T follicular helper cell (primary cell): ENCODE data around the gene LINGO4.

ENCODE experiments used
- DNase-seq: peaks from one replicate; pipeline ENCODE4 v3.0.0-alpha.2; 2020; ENCODE audit warnings: low read depth

LINGO4 gene

DNA sequence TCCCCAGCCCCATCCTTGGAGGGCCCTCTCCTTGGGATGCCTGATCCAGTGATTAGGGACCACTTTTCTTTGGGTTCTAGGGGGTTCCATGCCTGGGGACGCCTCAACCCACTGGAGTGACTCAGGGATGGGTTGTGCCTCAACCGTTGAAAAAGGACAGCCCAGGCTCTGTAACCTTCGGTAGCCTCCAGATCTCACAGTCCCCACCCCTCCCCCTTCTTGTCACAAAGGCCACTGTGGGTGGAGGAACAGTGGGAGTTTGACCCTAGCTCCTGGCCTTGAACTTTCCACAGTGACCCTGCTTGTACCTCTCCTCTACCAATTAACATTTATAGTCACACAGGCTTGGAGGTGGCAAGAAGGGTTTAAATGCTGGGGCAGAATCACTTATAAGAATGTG, 29.0 kb upstream of the LINGO4 start:
- DNase-seq, result no peak

DNA sequence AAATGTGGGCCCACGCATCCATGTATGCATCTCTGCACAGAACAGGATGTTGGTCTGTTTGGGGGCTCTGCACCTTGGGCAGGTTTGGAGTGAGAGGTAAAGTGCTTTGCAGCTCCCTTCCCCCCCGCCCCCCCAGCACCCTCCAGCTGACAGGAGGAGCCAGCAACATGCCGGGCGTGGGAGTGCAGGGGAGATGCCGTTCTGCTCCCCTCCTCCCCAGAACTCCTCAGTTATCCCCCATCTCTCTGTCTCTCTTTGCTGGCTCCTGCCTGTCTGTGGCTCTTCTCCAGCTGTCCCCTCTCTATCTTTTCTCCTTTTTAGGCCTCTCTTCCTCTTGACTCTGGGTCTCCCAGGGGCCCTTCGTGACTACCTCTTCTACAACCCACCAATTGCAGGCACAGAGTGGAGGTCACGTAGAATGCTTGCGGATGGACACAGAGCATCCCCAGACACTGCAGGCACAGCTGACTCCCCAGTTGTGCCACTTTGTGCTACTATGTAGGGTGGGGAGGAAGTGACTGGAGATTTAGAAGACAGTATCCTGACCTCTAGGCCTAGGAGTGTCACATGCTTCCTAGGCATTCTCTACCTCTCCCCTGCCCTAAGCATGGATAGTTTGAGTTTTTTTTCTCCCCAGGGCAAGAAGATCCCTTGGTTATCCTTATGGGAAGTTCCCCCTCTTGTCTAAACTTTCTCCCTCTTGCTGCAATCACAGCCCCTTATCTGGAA, 28.1 kb upstream of the LINGO4 start:
- DNase-seq, result no peak

DNA sequence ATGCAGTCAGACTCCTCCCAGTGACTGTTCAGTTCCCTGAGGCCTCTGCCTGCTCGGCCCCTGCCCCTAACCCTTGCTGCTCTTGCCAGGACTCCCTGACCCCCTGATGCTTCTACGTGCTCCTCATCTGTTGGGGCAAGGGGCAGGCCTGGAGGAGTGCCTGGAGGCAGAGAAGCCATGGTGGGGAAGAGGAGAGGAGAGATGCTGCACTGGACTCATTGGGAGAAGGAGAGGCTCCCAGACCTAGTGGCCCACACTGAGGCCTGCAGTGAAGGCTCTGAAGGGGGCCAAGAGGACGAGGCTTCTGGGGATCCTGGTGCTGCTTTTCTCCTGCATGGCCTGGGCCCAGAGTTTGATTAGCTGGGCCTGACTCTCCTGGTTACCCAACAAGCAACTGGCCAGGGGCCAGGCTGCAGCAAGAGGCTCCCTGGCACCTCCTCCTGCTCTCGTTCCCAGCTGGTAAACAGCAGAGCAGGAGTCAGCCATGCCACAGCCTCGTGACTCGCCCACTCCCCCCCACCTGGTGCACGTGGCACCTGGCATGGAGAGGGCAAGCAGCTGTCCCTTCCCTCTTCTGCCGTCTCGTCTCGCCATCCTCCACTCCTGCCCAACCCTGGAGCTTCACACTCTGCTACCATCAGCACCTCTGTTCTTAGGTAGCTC, 27.2 kb upstream of the LINGO4 start:
- DNase-seq, result no peak

DNA sequence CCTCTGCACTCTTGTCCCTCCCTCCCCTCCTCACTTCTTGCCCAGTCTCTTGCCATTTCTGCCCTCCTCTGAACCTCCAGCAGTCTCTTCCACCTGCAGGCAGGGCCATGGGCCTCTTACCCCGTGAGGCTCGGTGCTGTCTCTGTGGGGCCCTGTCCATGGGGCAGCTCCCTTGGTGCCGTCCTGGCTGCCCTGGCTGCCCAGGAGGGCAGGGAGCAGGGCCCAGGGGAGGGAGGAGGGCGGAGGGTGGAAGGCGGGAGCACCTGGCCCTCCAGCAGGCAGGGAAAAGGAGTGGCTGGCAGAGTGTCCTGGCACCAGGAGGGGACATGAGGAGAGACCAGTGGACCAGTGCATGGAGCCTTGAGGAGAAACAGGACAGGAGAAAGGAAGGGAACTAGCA, 26.4 kb upstream of the LINGO4 start, which contains the start of gene RORC:
RORC (minus strand) TSS at position 198 of the 400 bp plus-strand sequence; CDS start at position 160, 38 bp downstream.
- no peak for DNase-seq

DNA sequence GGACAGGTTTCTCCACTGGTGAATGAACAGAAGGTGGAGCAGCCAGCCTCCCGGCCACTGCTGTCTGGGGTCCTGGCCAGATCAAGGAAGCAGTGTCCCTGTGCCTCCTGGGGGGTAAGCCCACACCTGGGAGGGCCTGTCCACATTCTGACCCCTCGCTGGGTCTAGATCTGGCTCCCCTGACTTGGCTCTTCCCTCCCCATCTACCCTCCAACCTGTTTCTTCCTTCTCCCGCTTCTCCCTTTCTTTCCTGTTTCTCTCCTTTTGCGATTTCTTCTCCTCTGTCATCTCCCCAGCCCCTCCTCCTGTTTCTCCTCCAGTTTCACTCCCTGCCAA, 26.0 kb upstream of the LINGO4 start:
- no peak for DNase-seq

DNA sequence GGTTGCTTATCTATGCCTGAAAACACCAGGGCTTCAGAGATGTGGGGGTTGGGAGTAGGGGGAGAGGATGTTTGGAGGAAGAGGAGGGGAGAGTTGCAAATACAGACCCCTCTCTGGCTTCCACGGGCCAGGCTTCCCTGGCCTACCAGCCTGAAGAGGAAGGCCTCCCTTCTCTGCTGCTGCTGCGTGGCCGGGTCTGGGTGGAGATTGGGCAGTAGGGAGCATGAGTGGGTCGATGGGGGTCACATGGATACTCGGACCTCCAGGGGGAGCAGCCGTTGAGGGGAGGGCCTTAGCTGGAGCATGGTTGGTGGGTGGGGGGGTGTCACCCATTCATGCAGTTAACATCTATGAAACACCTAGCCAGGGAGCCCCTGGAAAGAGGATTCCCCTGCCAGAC, 24.8 kb upstream of the LINGO4 start:
- no peak for DNase-seq

DNA sequence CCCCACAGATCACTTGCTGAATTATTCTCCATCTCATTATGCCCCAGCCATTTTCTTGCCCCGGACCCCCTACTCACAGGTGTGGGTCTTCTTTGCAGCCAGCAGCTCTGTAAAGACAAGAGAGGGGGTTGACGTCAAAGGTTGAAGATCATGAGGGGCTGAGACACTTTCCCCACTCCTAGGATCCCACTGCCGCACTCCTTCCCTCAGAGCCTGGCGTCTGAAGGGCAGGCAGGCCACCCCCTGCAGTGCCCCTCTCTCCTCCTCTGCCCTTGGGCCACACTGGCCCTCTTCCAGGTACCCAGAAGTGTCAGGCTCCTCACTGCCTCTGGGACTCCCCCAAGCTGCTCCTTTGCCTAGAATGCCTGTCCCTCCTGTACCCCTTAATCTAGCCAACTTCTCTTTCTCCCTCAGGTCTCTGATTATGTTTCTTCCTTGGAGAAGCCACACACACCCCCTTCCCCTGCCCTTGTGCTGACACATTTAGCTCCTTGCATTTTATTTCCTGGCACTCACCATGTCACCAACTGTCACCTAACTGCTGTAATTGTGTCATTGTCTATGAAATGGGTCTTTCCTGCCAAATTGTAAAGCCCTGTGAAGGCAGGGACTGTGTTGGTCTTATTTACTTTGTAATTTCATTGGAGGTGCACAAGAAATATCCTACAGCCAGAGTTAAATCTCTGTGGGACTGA, 24.3 kb upstream of the LINGO4 start:
- DNase-seq, result no peak

DNA sequence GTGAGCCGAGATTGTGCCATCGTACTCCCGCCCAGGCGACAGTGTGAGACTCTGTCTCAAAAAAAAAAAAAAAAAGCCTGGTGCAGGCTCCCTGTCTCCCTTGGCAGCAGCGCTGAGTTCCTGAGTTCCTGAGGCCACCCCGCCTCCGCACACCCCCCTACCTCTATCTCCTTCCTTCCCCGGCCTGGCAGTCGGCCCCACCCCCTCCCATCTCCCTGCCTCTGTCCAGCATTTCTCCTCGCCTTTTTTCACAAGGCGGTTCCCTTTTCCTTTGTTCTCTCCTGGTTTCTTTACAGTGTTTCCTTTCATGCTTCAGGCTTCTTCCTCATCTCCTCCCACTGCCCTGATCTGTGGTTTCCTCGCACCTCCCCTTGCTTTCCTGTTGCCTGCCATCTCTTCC, 23.7 kb upstream of the LINGO4 start:
- no peak for DNase-seq

DNA sequence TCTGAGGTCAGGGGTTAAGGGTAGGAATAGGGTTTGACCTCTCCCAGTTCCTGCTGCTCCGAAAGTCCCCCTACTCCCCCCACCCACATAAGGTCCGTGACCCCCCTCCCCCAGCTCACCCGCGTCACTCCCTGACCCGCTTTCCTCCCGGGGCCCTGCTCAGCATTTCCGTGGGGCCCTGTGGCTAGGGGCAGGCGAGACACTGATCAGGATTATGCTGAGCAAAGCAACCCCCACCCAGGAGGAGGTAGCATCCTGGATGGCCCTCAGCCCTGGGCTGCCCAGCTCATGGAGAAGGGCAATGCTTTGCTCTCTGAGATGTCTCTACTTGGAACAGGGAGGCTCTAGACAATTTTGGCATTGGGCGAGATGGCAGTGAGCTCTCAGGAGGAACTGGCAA, 22.6 kb upstream of the LINGO4 start:
- no peak for DNase-seq

DNA sequence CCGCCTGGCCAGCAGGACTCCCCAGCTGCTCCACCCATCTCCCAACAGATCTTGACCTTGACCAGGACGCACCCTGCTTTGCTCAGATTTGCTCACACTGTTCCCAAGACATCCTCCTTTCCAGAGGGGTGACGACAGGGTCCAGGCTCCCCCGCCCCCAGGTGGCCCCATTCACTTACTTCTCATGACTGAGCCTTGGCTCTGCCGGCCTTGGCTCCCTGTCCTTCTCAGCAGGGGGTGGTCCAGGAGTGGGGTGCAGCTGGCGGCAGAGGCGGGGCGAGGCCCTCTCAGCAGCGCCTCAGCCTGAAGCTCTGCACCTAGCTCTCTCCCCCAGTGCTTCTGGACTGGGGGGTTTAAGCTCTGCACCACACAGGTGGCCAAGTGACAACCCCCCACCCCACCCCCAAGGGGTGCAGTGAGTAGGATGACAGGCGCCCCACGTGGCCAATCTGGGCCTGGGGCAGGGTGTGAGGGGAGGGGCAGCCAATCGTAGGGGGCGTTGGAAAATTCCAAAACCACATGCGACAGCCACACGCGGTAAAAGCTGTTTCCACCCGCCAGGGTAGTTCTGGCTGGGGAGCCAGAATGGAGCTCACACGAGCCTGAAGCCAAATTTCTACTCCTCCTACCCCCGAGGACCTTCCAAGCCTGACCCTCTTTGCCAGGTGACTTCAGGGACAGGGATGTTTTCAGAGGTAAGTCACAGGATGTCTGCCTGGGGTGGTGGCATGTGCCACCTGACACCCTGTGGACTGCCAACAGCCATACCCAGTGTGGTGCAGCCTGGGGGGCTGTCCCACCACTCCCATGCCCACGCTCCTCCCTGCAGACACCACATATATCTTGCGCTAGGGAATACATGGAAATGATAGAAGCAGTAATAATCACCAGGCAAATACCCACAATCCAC, 20.8 kb upstream of the LINGO4 start:
- DNase-seq, result no peak

DNA sequence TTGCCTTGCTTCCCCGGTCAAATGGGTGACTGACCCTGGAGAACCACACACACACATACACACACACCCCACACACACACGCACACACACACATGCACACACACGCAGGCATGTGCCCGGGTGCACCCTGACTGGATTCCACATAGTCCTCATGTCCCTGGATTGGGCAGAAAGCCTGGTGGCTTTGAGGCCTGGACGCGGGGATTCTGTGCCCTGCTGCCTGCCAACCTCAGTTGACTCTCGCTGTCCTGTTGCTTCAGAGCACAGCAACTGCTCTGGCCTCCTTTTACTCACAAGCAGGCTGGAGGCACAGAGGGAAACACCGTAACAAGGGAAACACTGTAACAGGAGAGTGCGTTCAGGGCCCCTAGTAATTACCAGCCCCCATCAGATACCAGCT, 20.0 kb upstream of the LINGO4 start:
- DNase-seq, result no peak

DNA sequence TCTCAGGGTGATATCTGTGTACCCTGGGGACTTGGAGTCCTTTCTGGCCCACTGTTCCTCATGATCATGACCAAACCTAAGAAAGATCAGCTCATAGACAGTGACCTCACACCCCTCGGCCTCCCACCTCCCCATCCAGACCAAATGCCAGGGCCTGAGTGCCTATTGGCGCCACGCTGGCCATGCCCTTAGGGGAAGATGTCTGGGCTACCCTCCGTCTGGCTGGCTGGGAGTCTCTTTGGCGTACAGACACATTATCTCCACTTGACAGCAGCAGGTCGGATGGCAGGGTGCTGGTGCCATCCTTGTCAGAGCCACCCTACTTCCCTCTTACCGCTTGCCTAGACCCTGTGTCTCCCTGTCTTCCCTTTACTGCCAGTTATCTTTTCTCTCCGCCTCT, 18.0 kb upstream of the LINGO4 start:
- DNase-seq, result no peak

DNA sequence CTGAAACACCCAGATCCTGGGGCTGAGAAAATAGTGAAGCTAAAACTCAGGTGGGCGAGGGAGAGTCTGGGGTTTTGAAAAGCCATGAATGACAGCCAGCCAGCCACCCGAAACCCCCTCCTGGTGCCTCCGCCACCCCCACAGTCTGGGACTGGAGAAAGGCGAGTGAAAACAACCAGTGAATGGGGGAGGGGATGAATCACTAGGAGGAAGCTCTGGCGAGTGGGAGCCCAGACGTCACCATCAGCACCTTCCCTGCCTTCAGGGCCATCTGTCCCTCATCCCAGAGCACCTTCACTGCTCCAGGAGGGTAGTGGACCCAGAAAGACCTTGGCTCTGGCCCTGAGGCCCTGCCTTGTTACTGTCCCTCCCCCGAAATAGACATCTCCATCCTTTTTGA, 17.2 kb upstream of the LINGO4 start:
- no peak for DNase-seq

DNA sequence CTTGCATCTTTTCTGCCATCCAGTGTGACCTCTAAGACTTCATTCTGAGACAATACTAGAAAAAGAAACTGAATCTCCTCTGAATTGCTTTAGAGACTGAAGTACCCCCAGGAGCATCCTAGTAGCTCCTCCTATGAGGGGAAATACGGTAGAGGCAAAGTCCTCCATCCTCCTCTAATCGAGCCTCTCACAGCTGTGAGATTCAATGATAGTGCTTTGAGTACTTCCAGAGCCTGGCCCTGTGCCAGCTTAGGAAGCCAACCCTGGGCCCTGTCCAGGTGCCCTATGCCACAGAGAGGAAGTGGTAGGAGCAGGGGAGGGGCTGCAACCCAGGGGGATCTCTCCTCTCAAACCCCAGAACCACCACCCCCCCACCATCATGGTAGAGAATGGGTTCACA, 15.7 kb upstream of the LINGO4 start:
- DNase-seq, result no peak

DNA sequence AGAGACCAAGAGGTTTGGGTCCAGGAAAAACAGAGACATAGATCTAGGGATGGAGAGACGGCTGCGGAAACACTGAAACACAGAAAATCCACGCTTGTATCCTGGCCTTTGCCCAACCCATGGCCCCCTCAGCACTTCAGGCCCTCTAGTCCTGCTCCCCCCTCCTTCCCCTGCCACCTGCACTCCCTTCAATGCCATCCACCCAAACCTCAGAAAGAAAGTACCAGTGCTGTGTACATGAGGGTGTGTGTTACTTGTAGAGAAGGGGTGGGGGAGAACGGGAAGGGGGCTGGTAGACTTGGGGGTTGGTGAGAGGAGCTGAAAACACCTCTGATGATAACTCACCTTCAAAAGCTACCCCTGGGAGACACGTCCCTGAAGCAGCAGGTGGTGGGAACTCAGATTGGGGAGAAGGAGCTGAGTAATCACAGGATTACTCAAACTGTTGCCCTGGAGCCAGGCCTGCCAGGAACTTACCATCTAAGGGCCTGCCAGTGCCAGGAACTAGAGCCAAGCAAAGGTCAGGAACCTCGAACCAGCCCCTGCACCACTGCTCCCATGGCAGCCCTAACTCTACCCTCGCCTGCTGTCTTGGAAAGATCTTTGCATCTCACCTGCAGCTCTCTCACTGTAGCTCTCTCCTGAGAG, 14.9 kb upstream of the LINGO4 start:
- no peak for DNase-seq

DNA sequence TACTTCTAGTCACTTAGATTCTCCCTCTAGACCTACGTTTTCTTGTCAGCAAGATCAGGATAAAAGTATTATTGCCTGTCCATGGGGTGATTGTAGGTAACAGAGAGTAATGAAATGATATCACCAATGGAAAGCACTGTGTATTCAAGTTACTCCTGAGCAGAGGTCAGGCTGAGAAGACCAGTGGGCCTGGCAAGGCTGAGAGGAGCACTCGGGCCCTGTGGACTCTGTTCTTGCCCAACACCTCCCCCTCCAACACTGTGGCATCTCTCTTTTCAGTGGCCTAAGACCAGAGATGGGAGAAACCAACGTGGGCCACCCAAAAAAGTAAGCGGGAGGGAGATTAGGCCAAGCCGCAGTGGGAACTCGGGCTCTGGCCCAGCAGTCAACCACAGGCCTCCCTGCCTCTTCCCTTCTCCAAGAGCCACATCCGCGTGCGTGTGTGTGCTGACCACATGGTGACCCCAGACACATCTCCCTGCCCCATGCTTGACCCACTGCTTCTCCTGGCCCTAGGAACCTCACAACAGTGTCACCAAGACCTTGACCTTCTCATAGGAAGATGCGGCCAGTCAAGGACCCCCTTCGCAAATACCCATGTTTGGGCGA, 14.1 kb upstream of the LINGO4 start:
- DNase-seq, result no peak

DNA sequence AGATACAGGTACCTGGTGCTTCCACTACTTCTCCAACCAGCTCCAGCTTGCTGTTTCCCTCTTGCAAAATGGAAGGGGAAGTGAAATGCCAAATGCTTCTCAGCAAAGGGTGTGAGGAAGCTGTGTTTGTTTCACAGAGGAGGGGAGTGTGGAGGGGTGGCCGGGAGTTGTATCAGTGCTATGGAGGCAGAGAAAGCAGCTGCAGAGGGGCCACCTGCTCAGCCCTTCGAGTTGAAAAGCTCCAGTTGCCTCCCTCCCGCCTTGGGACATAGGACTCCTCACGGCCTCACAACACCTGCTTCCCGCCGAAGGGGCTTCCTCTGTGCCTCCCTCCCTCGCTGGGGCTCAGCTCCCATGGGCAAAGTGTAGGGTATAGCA, 12.1 kb upstream of the LINGO4 start:
- DNase-seq, result no peak

DNA sequence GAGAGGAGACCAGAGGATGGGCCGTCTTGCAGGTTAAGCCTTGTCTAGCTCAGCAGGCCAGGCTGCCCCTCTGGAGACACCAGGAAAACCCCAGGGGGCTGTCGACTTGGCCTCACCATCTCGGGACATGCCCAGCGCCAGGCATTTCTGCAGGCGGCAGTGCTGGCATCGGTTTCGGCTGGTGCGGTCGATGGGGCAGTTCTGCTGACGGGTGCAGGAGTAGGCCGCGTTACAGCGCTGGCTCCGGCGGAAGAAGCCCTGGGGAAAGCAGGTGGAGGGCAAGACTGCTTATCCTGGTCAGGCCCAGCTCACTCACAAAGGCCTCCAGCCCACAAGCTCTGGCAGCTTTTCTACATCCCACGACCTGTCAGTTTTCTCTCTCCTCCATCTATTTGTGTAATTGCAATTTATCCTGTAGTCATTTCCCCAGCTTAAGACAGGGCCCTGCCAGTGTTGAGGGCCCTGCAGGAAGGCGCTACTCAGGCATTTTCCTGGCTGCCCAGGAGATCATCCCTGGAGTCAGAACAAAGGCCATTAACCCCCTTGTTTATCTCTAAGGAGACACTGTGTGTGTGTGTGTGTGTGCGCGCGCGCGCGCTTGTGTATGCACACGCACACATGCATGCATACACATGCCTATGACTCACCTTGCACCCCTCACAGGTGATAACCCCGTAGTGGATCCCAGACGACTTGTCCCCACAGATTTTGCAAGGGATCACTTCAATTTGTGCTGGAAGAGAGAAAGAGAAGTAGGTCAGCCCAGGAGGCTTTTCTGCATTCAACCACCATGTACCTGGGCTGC, 11.5 kb upstream of the LINGO4 start:
- DNase-seq, result no peak

DNA sequence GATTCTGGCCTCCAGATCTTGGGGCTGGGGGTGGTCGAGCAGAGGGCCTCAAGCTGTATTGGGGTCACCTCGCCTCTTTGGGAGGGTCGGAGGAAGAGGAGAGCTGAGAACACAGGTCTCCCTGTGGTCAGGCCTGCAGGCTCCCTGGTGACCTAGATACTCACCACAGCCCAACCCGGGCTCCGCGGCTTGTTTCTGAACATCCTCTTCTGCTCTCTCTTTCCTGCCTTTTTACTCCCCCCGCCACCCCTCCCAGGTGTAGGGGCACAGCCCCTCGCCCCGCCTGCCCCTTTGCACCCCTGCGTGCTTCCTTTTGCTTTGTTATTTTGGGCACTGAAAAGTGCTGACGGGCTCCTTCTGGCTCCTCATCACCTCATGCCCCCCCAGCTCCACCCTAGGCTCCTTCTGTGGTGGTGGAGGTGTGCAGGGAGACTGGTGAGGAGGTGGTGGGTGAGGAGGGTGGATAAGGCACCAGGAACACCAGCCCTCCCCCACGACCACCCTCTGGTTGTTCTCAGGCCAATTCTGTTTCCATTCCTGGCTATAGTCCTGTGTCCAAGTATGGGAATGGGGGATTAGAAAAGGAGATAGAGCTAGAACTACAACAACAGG, 10.6 kb upstream of the LINGO4 start:
- no peak for DNase-seq

DNA sequence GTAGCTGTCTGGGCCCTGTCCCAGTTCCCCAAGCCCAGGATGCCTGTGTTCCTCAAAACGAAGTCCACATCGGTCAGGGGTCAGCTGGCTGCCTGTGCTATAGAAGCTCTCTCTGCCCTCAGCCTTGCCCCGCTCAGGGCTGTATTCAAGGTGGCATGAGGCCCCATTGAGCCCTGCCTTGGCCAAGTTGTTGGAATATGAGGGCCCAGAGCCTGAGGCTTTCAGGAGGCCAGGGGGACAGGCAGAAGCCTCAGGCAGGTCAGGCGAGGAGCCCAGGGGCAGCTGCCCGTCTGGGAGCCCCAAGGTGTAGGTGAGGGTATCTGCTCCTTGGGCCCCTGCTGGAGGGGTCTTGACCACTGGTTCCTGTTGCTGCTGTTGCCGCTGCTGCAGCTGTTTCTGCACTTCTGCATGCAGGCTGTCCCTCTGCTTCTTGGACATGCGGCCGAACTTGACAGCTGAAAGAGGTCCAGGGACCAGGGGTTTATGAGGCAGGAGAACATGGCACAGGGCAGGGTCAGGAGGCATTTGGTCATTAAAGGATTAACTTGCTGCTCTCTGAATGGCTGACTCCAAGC, 9.8 kb upstream of the LINGO4 start:
- no peak for DNase-seq
